EH (cell line): Measurements from ENCODE around the gene DHX8.
A peak's percentile ranks its signal among the peaks of the same experiment; 100 is the strongest.
"Not testable (repeated sequence)": the region's sequence is repeated elsewhere in the genome, so short reads cannot be mapped to it uniquely, and the experiment has no call there.

Experiments used
- DNase-seq: peaks from one replicate; pipeline ENCODE4 v3.0.0-alpha.2; 2015; ENCODE audit warnings: low read depth

The DHX8 gene

DNA sequence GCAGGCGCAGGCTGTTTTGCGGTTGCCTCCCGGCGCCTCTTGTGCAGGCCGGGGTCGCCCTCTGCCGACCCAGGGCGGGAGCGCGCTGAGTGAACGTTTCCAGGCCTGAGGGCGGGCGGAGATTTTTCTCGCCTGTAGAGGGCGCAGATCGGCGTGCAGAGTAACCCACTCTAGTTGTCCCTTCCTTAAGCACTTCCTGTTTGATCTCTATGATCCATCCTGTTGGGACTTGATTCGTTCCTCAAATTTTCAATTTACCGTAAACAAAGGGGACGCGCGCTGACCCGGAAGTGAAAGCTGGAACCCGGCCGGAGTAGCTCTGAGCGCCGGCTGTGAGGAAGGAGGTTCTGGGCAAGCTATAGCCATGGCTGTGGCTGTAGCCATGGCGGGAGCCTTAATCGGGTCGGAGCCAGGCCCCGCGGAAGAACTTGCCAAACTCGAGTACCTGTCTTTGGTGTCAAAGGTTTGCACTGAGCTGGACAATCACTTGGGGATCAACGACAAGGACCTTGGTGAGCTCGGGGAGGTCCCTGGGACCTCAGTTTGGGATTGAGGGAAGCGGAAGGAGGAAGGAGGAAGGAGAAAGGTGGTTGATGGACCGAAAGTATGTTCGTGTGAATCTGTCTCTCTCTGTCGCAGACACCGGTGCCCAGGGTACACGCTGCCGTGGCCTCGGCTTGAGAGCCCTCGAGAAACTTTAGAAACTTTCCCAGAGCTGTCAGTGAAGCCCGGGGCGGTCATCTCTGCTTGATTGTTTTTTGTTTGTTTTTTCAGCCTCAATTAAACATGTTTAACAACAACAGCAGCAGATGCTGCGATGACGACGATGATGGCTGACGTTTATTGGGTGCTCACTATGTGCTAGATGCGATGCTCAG lies at the start of gene DHX8:
Gene DHX8, plus strand, starts transcription at position 302 of the 878 bp plus-strand sequence. Its CDS starts 63 bp downstream, at position 365.
- DNase-seq, result peak; percentile 99

DNA sequence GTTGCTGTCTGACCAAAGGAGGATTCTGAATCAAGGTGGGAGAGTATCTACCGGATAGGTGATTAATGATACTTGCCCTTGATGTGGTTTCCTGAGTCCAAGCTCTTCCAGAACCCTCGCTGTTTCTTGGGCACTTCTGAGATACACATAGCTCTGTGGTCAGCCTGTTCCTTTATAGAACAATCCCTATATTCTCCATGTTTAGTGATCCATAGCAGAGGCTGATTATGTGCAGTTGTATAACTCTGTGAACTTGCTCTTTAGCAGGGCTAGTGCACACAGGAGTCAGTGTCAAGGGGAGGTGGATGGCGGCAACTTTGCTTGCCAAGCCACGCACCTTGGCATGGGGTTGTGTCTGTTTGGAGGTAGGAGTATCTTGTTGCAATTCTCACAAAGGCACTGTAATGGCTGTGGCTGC lies 48.9 kb upstream of the DHX8 start:
- DNase-seq, result no peak

DNA sequence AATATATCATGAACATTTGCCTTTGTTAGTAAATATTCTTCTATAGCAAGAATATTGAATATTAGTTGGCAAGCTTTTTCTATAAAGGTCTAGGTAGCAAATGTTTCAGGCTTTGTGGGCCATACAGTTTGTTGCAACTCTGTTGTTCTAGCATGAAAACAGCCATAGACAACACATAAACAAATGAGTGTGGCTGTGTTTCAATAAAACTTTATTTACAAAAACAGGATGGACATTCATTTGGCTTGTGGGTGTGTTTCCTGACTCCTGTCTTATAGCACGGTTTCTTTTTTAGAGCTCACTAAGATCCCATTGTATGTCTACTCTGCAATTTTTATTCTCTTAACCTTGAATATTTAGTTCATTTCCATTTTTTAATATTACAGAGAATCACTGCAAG lies 46.0 kb upstream of the DHX8 start:
- DNase-seq, result no peak

DNA sequence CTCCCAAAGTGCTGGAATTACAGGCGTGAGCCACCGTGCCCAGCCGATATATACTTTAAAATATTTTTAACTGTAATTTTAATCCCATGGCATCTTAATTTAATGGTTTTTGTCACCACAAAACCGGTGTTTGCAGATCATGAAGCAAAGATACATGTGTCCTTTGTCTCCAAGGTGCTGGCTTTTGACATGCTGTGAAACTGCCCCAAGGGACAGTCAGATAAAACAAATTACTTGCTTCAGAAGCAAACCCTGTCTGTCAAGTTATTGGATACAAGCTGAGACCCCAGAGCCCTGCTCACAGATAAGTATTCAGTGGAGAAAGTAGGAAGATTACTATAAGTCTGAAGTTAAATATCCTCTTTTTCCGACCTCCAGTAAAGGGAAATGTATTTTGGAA lies 45.1 kb upstream of the DHX8 start:
- no peak for DNase-seq

DNA sequence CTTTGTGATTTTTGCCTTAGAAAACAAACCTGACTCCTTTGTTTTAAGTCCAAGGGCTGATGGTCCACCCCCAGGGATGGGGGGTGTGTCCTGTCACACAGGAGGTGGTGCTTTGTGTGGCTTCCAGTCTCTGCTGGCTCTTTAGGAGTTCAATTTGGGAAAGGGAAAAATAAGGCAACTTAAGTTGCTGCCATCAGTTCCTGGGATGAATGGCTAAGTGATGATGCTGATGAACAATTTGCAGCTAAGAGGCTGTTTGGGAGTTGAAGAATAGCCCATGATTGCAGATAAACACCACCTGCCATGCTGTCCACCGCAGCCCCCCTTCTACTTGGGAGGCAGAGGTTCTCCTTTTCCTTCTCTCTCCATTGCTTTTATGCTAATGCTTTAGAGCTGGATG lies 44.7 kb upstream of the DHX8 start:
- no peak for DNase-seq

DNA sequence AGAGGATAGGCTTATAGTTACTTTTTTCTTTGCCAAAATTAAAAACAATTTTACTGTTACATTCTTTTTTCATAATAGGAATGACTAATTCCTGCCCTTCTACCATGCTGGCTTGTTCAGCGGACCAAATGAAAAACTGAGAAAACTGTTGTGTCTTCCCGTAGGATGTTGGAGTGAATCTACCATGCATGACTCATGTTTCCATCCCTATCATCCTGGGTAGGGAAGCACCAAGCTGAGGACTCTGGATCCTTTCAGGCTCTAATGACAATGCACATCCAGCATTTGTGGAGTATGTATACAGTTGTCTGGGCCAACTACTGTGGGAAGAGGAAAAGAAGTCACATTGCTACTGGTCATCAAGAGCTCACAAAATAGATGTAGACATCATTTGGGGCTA lies 41.1 kb upstream of the DHX8 start:
- DNase-seq, result peak; percentile 73

DNA sequence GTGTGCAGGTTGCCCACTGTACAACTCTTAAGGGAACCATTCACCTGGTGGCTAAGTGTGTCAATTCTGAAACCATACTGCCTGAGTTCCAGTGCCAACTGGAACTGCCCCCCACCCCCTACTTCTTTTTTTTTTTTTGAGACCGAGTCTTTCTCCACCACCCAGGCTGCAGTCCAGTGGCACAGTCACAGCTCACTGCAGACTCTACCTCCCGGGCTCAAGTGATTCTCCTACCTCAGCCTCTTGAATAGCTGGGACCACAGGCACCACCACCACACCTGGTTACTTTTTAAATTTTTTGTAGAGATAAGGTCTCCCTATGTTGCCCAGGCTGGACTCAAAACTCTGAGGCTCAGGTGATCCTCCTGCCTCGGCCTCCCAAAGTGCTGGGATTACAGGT lies 40.4 kb upstream of the DHX8 start:
- no peak for DNase-seq

DNA sequence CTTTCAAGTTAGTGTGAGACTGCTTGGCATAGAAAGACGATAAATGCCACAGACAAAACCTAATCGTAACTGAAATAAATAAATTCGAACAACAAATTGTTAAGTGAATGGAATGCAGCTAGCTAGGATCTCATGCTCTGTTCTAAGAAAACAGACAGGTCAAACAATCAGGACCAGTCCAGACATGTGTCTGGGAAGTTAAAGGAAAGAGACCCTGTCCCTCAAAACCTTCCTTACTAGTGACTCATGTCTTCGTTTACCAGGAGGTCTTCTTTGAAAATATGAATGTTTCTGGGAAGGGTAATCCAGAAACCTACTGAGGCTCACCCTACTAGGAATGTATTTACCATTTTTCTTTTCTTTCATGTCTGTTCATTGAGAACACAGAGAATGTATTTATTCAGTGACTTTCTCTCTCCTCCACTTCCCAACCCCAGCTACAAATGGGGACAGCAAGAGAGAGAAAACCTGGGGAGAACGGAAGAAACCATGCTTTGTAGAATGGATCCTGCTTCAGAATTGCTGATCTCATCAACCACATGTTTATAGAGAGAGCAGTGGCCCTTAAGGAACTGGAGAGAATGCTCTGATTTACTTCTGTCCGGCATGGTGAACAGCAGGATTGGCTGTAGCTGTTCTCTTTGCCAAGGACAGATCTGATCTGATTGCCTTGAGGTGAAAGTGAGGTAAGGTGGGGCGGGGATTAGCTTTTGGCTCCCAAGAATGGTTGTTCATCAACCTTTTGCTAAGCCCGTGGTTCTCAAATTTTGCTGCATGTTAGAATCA lies 39.4 kb upstream of the DHX8 start:
- peak; percentile 16 for DNase-seq

DNA sequence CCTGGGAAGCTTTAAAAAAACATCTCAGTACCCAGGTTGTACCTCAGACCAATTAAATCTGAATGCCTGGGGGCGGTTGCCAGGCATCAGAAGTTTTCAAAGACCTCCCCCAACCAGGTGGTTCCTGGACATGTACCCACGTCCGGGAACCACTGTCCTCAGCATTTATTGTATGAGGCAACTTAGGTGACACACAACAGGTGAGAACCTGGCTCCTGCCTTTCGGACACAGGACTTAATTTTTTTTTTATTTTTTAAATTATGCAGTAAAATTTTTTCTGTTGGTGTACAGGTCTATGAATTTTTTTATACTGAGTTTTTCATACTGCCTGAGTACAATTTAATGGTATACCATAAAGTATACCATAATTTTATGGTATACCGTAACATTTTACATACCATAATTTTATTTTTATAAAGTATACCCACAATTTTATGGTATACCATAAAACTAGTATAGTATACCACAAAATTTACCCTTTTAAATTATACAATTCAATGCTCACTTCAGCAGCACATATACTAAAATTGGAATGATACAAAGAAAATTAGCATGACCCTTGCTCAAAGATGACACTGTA lies 38.7 kb upstream of the DHX8 start:
- no peak for DNase-seq

DNA sequence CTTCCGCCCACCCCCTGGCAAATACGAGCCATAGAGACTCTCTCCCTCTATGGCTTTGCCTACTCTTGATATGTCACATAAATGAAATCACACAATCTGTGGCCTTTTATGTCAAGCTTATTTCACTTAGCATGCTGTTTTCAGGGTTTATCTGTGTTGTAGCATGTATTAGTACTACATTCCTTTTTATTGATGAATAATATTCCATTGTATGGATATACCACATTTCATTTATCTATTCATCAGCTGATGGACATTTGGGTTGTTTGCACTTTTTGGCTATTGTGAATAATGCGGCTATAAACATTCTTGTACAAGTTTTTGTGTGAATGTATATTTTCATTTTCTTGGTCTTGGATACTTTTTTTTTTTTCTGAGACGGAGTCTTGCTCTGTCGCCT lies 37.0 kb upstream of the DHX8 start:
- no peak for DNase-seq

DNA sequence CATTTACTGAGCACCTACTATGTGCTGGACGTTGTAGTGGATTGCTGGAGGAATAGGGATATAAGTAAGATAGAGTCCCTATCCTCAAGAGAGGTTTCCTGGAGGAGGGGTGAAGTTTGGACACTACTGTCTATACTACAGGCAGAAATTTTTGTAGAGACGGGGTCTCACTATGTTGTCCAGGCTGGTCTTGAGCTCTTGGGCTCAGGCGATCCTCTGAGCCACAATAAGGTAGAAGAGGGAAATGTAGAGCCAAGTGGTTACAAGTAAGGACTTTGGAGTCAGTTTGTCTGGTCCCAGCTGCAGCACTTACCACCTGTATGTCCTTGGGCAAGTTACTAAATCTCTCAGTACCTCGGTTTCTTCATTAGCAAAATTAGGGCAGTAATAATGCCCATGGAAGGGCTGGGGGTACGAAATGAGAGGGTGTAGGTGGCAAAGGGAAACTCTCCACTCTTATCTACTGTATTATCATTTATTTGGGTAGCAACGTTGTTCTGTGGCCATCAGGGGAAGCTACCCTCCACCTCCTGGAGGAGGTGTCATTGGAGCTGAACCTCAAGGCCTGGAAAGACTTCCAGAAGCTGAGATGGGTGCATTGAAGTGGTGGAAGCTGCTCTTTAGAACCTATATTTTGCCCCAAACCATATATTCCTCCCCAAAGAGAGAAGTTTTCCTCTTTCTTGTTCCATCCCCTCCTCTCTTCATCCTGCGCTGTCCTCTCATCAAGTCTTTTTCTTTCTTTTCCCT lies 34.9 kb upstream of the DHX8 start:
- no peak for DNase-seq

DNA sequence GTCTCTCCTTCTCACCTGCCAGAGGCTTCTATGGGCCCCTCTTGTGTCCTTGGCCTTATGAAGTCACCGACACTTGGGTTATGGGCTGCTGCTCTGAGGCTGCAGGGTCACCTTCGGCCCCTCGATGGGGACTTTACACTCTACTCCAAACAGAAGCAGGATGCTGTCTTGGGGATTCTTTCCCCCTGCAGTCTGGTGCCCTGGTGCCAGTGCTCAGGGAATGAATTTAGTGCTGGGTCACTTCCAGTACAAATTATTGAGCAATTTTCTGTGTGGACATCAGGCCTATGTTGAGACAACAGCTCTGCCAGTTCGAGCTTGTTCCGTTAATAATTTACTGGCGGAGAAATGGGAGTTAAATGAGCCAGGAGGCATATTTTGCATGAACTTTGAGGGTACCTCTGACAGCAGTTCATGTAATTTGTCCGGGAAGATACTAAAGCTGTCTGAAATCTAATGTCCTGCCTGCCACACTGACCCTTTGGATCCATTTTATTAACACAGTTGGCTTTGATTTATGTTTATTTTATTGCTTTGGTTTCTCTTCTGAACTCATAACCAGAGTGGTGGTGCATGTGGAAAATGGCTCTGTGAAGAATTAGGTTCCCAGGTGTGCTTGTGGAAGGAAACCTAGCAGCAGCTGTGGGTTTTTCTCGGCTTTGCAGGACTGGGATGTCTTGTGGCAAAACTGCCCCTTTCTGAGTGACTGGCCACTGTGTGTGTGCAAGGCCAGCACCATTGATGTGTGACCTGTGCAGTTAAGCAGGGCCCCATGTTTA lies 34.1 kb upstream of the DHX8 start:
- DNase-seq, result no peak

DNA sequence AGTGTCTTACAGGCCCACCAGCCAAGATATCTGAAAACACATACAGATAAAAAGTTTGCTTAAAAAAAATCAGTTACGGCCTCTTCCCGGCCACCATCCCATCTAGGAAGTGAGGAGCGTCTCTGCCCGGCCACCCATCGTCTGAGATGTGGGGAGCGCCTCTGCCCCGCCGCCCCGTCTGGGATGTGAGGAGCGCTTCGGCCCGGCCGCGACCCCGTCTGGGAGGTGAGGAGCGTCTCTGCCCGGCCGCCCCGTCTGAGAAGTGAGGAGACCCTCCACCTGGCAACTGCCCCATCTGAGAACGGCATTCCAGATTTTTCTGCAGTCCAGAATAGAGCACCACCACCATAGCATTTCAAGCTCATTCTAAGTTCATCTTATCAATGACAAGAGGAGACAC lies 33.0 kb upstream of the DHX8 start:
- DNase-seq, result not testable (repeated sequence)

DNA sequence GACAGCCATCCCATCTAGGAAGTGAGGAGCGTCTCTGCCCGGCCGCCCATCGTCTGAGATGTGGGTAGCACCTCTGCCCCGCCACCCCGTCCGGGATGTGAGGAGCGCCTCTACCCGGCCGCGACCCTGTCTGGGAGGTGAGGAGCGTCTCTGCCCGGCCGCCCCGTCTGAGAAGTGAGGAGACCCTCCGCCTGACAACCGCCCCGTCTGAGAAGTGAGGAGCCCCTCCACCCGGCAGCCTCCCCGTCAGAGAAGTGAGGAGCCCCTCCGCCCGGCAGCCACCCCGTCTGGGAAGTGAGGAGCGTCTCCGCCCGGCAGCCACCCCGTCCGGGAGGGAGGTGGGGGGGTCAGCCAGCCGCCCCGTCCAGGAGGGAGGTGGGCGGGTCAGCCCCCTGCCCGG lies 32.0 kb upstream of the DHX8 start:
- DNase-seq, result not testable (repeated sequence)

DNA sequence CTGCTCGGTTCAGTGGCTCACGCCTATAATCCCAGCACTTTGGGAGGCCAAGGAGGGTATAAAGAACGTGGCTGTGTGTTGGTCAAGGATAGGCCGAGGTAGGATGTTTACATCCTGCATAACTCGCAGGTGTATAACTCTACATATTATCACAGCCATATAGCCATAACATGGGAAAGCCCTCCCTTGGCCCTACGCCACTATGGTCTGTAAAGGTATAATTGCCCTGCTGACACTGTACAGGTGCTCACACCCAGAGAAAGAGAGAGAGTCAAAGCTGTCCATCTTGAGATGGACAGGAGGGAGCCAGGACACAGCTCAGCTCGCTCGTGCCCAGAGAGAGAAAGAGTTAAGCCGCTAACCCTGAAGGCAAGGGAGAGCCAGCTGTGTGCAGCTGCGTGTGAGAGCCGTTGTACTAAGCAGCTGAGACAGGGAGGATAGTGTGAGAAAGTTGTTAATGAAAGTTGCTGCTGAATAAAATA lies 30.4 kb upstream of the DHX8 start:
- no peak for DNase-seq

DNA sequence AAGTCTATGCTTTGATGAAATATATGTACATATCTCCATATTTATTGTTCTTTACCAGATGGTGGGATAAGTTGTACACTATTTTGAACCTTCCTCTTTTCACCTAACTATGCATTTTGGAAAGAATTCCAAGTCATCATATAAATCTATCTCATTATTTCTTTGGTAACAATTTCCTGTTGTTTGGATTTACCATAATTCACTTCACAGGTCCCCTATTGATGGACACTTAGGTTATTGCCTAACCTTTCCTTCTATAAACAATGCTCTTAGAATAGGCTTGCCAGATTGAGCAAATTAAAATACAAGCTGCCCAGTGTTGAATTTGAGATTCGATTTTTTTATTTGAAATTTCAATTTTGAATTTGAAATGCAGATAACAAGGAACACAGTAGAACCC lies 28.9 kb upstream of the DHX8 start:
- no peak for DNase-seq

DNA sequence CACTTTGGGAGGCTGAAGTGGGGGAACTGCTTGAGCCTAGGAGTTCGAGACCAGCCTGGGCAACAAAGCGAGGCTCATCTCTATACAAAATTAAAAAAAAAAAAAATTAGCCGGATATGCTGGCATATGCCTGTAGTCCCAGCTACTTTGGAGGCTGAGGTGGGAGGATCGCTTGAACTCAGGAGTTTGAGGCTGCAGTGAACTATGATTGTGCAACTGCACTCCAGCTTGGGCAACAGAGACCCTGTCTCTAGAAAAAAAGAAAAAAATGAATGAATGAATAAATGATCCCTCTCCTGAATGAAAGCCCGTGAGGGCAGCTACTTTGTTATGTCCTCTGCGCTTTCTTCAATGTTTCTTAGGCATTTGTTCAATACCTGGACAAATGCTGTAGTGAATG lies 27.7 kb upstream of the DHX8 start:
- no peak for DNase-seq

DNA sequence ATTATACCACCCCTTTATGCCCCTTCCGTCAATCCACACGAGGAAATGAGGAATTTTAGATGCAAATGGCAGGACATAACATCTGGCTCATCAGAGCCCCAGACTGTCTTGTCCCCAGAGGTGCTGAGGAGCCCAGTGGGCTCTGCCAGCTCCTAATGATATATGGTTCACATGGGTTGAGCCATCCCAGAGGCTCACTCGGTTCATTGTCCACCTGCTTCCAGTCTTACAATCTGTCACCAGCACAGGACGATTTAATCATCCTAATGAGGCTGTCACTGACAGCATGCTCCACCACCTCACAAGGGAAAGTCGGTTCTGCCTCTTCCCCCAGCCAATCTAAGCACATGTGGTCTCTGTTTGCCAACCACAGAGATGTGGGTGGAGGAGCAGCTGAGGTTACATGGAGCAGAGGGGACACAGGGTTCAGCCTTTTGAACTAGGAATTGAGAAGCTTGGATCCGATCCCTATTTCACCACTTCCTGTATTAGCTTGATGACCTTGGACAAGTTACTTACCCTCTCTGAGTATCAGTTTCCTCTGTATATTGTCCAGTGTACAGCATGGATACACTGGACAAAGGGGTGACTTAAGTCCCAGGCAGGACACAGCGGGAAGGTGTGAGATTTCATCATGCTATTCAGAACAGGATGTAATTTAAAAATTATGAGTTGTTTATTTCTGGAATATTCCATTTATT lies 27.0 kb upstream of the DHX8 start:
- DNase-seq, result peak; percentile 72

DNA sequence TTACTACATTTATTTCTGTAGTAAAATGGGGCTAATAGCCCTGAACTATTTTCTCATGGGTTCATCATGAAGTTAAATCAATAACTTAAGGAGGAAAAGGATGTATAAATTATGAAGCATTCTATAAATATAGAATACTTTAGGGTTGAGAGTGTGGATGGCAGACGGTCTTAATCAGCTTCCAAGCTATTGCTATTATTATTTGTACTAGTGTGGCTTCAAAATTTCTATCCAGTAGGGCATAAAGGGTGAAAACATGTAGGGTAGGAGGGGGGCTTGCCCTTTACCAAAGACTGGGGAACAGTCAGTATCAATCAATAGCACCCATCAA lies 26.4 kb upstream of the DHX8 start:
- DNase-seq, result no peak

DNA sequence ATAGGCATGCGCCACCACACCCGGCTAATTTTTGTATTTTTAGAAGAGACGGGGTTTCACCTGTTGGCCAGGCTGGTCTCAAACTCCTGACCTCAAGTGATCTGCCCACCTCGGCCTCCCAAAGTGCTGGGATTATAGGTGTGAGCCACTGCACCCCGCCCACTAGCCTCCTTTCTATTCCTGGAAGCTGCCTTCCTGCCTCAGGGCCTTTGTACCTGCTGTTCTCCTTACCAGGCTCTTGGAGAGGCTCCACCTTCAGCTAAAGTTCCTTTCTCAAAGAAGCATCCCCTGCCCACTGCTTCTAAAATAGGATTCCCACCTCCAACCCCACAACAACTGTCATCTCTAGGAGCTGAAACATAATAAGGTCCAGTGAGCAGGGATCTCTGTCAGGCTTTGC lies 23.9 kb upstream of the DHX8 start:
- not testable (repeated sequence) for DNase-seq

DNA sequence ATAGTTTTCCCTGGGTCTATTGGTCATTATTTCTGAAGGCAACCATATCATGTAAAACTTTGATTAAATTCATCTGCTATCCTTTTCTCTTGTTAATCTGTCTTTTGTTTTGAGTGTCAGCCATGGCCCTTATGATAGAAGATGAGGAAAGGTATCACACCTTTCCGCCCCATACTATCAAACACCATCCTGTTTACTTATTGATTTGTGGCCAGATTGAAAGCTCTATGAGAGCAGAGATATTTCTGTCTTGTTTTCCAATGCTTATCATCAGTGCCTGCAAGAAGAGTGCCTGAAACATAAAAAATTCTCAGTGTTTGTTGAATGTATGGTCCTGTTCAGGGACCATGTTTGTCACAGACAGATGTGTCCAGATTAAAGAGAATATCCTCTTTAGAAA lies 22.6 kb upstream of the DHX8 start:
- DNase-seq, result no peak
